ENCODE results near the gene CDH13. TPM values are rescaled to one million over a fixed set of nuclear protein-coding genes. Genes with fewer than 3 reads are reported as not detected.

Gene CDH13
- total RNA-seq, 4 donors from 2014 or later = 3.1 to 13.5 (median 8.9) TPM

- Histone ChIP-seq H3K4me1 (no peaks in the 10 kb centered on the region), H3K4me3 (no peak overlapping the region), H3K36me3 (peaks cover 0 to 4% (median 0%) of the 10 kb centered on the region in 4 donors), H3K27ac (replicated peaks in 1 of 4) (no peak overlapping the region), H3K9me3 (peaks cover 0 to 5% (median 0%) of the 10 kb centered on the region in 4 donors), H3K27me3 (no peaks in the 10 kb centered on the region)
- WGBS = 87% methylated on average over 8 of the region's 8 CpGs
- DNase-seq (ENCODE audit: extremely low spot score) = no peak
- intact Hi-C loops (cut with DNase I) = no loop called here
- TF ChIP-seq POLR2A (IDR thresholded peaks at IDR 0.05; ENCODE audit: low read depth) (no peak), EP300 (IDR thresholded peaks at IDR 0.05) (no peak), POLR2AphosphoS5 (IDR thresholded peaks at IDR 0.05) (no peak), CTCF (IDR thresholded peaks at IDR 0.05) (no peak)
These were observed 1163.1 kb downstream of the CDH13 start for GRCh38 chr16:83789642-83790401.

- DNase-seq (ENCODE audit: extremely low spot score) = no peak
- Histone ChIP-seq H3K36me3 (peaks cover 0 to 7% (median 0%) of the 10 kb centered on the region in 4 donors), H3K27me3 (no peaks in the 10 kb centered on the region), H3K4me1 (no peaks in the 10 kb centered on the region), H3K4me3 (no peak overlapping the region), H3K9me3 (peaks cover 0 to 5% (median 0%) of the 10 kb centered on the region in 4 donors), H3K27ac (replicated peaks in 1 of 4) (no peak overlapping the region)
- intact Hi-C loops (cut with DNase I) = no loop called here
- WGBS = 93% methylated on average over 10 of the region's 10 CpGs
- TF ChIP-seq POLR2A (IDR thresholded peaks at IDR 0.05; ENCODE audit: low read depth) (no peak), POLR2AphosphoS5 (IDR thresholded peaks at IDR 0.05) (no peak), CTCF (IDR thresholded peaks at IDR 0.05) (no peak), EP300 (IDR thresholded peaks at IDR 0.05) (no peak)
These were observed 1165.1 kb downstream of the CDH13 start for GRCh38 chr16:83791916-83792315.

- Histone ChIP-seq H3K9me3 (peaks cover 0 to 5% (median 0%) of the 10 kb centered on the region in 4 donors), H3K36me3 (peaks cover 0 to 8% (median 0%) of the 10 kb centered on the region in 4 donors), H3K27me3 (no peaks in the 10 kb centered on the region), H3K27ac (replicated peaks in 1 of 4) (no peak overlapping the region), H3K4me1 (no peaks in the 10 kb centered on the region), H3K4me3 (no peak overlapping the region)
- no peak for DNase-seq (ENCODE audit: extremely low spot score)
- intact Hi-C loops (cut with DNase I) = no loop called here
- TF ChIP-seq EP300 (IDR thresholded peaks at IDR 0.05) (no peak), POLR2A (IDR thresholded peaks at IDR 0.05; ENCODE audit: low read depth) (no peak)
- whole genome bisulfite sequencing = 67% methylated on average over 2 of the region's 2 CpGs
These were observed 1165.6 kb downstream of the CDH13 start for GRCh38 chr16:83792391-83792790.

- no peak overlapping the region for H3K4me3 ChIP-seq
- no peak overlapping the region for H3K27ac ChIP-seq (replicated peaks in 1 of 4)
These were observed 1166.4 kb downstream of the CDH13 start for GRCh38 chr16:83793179-83793578.

More at GRCh38 chr16:83793179-83793578, 1166.4 kb downstream of the CDH13 start:
- no peak for TF ChIP-seq POLR2A (IDR thresholded peaks at IDR 0.05; ENCODE audit: low read depth)
- TF ChIP-seq POLR2AphosphoS5 (IDR thresholded peaks at IDR 0.05) = no peak
- TF ChIP-seq CTCF (IDR thresholded peaks at IDR 0.05) = no peak
- TF ChIP-seq EP300 (IDR thresholded peaks at IDR 0.05) = no peak
- no peaks in the 10 kb centered on the region for H3K4me1 ChIP-seq
- H3K36me3 ChIP-seq = peaks cover 0 to 8% (median 0%) of the 10 kb centered on the region in 4 donors
- DNase-seq (ENCODE audit: extremely low spot score) = no peak
- no peaks in the 10 kb centered on the region for H3K27me3 ChIP-seq
- 66% methylated on average over 7 of the region's 9 CpGs for WGBS
- intact Hi-C loops (cut with DNase I) = no loop called here
- peaks cover 0 to 5% (median 0%) of the 10 kb centered on the region in 4 donors for H3K9me3 ChIP-seq

Measured in esophagus muscularis mucosa (tissue), 4 donors.